HepG2 (cell line): Measurements from ENCODE around the gene ATN1. TPM values are rescaled to one million over a fixed set of nuclear protein-coding genes. Genes with fewer than 3 reads are reported as not detected.

Experiments
- BRD4 ChIP-seq: sonication (generic); formaldehyde crosslinking; IDR thresholded peaks from 2 replicates; pipeline ENCODE4 v1.4.0; 2020; ENCODE audit warnings: missing genetic modification reagents
- EHMT2 ChIP-seq: fragments of 200-600 bp; sonication (generic); IDR thresholded peaks from 2 replicates; pipeline ENCODE4 v1.7.0; 2017; ENCODE audit warnings: antibody characterized with exemption, low read depth, low read length, borderline replicate concordance
- HMG20B ChIP-seq: conservative IDR thresholded peaks from 2 replicates; pipeline ENCODE4 v1.6.1; 2016; ENCODE audit warnings: missing genetic modification reagents, missing compliant biosample characterization
- HNF4A ChIP-seq: sonication (generic); formaldehyde crosslinking; IDR thresholded peaks from 2 replicates; pipeline ENCODE4 v1.4.0; 2020; ENCODE audit warnings: missing genetic modification reagents
- MIXL1 ChIP-seq: IDR thresholded peaks from 2 replicates; pipeline ENCODE4 v1.6.1; 2016
- NFAT5 ChIP-seq: sonication (generic); formaldehyde crosslinking; IDR thresholded peaks from 2 replicates; pipeline ENCODE4 v1.4.0; 2020; ENCODE audit warnings: missing genetic modification reagents
- NFKB2 ChIP-seq: sonication (generic); formaldehyde crosslinking; IDR thresholded peaks from 2 replicates; pipeline ENCODE4 v1.4.0; 2020; ENCODE audit warnings: missing genetic modification reagents, borderline replicate concordance
- PAWR ChIP-seq: sonication (generic); formaldehyde crosslinking; IDR thresholded peaks from 2 replicates; pipeline ENCODE4 v1.4.0; 2020; ENCODE audit warnings: missing genetic modification reagents, mild to moderate bottlenecking, borderline replicate concordance
- RFXANK ChIP-seq: IDR thresholded peaks from 2 replicates; pipeline ENCODE4 v1.6.1; 2016
- RXRA ChIP-seq: sonication (generic); formaldehyde crosslinking; IDR thresholded peaks from 2 replicates; pipeline ENCODE4 v1.5.1; 2020; ENCODE audit warnings: missing genetic modification reagents
- SIN3B ChIP-seq: fragments of 150-350 bp; IDR thresholded peaks from 2 replicates; pipeline ENCODE4 v1.6.1; 2014; ENCODE audit warnings: low read length
- SNAPC5 ChIP-seq: sonication (generic); formaldehyde crosslinking; IDR thresholded peaks from 2 replicates; pipeline ENCODE4 v1.8.1; 2023; ENCODE audit warnings: mild to moderate bottlenecking, missing genetic modification reagents, borderline replicate concordance
- ZNF501 ChIP-seq: sonication (generic); formaldehyde crosslinking; IDR thresholded peaks from 2 replicates; pipeline ENCODE4 v1.5.1; 2020; ENCODE audit warnings: mild to moderate bottlenecking, moderate library complexity, missing genetic modification reagents
- polyA plus RNA-seq, 8 experiments: library from polyadenylated mRNA; depleted of rRNA in 3 of 8; stranded (reverse) in 7 of 8; unstranded in 1 of 8; fragments of >200 nt; fragmentation: Illumina TruSeq in 4 of 8; extraction: Trizol in 4 of 8; gene quantifications; 2 replicates each; pipeline versions ENCODE4 v1.2.1 to v1.2.3, GENCODE V29; 2011 to 2016; ENCODE audit warnings: low read depth in 4 of 8, missing spikeins in 1 of 8, mixed read lengths in 1 of 8; ENCODE audit not compliant: insufficient read depth in 1 of 8
- total RNA-seq, 5 experiments: library from RNA; depleted of rRNA; stranded (reverse); fragments of >200 nt; fragmentation: Illumina TruSeq; extraction: Trizol; gene quantifications; 2 replicates each; pipeline ENCODE4 v1.2.3, GENCODE V29; 2016; ENCODE audit warnings: low read depth in 1 of 5
- TF ChIP-seq, protein P1 (sequence below), 2 experiments: fragments of 450-650 bp in 1 of 2; sonication (generic) in 1 of 2; formaldehyde crosslinking in 1 of 2; IDR thresholded peaks; 2 replicates each; pipeline versions ENCODE4 v1.6.1 to v1.8.0; 2016 to 2022; ENCODE audit warnings: antibody characterized with exemption in 1 of 2, mild to moderate bottlenecking in 1 of 2, missing genetic modification reagents in 1 of 2

ATN1 gene
- total and polyA plus RNA-seq, 2 of the 13 experiments (the other 11 are each of a cell fraction or from before 2014, with no cell fraction given), result 2.1 to 8.6 TPM

DNA sequence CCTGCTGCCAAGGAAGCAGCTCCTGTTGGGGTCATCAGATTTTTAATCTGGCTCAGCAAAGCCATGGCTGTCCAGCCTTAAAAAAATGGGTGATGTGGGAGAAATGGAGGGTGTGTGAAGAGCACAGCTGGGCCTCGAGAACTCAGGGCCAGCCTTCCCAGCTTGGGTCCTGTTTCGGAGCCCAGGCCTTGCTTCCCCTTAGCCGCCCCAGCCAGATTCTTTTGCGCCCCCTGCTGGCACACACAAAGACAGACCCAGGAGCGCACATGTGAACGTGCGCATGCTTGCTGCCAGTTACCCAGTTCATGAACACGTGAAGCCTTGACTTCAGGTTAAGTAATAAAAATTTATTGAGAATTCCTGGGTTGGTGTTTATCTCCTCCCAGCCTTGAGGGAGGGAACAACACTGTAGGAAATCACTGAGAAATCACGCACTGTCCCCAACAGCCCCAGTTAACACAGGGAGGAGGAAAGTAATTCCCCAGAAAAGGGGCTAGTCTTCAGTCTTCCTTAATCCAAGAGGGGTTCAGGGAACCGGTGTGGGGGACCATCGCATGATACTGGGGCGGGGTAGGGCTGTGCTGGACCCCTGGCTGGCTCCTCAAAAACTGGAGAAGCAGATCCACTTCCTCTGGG is 37.4 kb downstream of the ATN1 start (continued):
- no peak for TF ChIP-seq SNAPC5 (CRISPR knock-in tag)
- TF ChIP-seq, protein P1, sequence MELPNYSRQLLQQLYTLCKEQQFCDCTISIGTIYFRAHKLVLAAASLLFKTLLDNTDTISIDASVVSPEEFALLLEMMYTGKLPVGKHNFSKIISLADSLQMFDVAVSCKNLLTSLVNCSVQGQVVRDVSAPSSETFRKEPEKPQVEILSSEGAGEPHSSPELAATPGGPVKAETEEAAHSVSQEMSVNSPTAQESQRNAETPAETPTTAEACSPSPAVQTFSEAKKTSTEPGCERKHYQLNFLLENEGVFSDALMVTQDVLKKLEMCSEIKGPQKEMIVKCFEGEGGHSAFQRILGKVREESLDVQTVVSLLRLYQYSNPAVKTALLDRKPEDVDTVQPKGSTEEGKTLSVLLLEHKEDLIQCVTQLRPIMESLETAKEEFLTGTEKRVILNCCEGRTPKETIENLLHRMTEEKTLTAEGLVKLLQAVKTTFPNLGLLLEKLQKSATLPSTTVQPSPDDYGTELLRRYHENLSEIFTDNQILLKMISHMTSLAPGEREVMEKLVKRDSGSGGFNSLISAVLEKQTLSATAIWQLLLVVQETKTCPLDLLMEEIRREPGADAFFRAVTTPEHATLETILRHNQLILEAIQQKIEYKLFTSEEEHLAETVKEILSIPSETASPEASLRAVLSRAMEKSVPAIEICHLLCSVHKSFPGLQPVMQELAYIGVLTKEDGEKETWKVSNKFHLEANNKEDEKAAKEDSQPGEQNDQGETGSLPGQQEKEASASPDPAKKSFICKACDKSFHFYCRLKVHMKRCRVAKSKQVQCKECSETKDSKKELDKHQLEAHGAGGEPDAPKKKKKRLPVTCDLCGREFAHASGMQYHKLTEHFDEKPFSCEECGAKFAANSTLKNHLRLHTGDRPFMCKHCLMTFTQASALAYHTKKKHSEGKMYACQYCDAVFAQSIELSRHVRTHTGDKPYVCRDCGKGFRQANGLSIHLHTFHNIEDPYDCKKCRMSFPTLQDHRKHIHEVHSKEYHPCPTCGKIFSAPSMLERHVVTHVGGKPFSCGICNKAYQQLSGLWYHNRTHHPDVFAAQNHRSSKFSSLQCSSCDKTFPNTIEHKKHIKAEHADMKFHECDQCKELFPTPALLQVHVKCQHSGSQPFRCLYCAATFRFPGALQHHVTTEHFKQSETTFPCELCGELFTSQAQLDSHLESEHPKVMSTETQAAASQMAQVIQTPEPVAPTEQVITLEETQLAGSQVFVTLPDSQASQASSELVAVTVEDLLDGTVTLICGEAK (IDR thresholded peaks at IDR 0.05), result no peak
- TF ChIP-seq, protein P1 (CRISPR knock-in tag; IDR thresholded peaks at IDR 0.05), result no peak
- TF ChIP-seq NFAT5 (CRISPR knock-in tag), result no peak
- no peak for TF ChIP-seq PAWR (CRISPR knock-in tag)
- TF ChIP-seq HMG20B, result no peak
- TF ChIP-seq ZNF501, result no peak
- 0 out of 2 replicates have a peak, but pooled peaks have one; percentile 32 for TF ChIP-seq BRD4 (CRISPR knock-in tag)
- 0 out of 2 replicates have a peak, but pooled peaks have one; percentile 50 for TF ChIP-seq MIXL1
- TF ChIP-seq RXRA, result peak; percentile 52
- TF ChIP-seq EHMT2, result no peak
- TF ChIP-seq HNF4A (CRISPR knock-in tag), result peak; percentile 11; the same call in 1 of the 2 replicates
- TF ChIP-seq RFXANK (CRISPR knock-in tag), result no peak
- no peak for TF ChIP-seq SIN3B
- TF ChIP-seq NFKB2 (CRISPR knock-in tag), result 0 out of 2 replicates have a peak, but pooled peaks have one; percentile 48
